Prostate gland (tissue), 2 donors: Measurements from ENCODE around the gene OR52A5. TPM values are rescaled to one million over a fixed set of nuclear protein-coding genes. Genes with fewer than 3 reads are reported as not detected.

Experiments used
- DNase-seq: peaks from one replicate; pipeline ENCODE4 v3.0.0-alpha.2; 2019; ENCODE audit warnings: low spot score
- H3K27ac ChIP-seq, 2 donors: fragments of 200-600 bp; sonication (generic); 2 replicates each; pipeline ENCODE4 v1.5.1; 2017 to 2019
- H3K27me3 ChIP-seq: fragments of 200-600 bp; sonication (generic); replicated peaks from 2 replicates; pipeline ENCODE4 v1.5.1; 2019; ENCODE audit not compliant: insufficient read depth
- H3K36me3 ChIP-seq, 2 donors: fragments of 200-600 bp; sonication (generic); 1 replicate in 1 of 2; 2 replicates in 1 of 2; pipeline versions ENCODE4 v1.5.1 to v1.8.1; 2017 to 2019
- H3K4me1 ChIP-seq: fragments of 200-600 bp; sonication (generic); replicated peaks from 2 replicates; pipeline ENCODE4 v1.5.1; 2019
- H3K4me3 ChIP-seq, 2 donors: fragments of 200-600 bp; sonication (generic); 2 replicates each; pipeline ENCODE4 v1.5.1; 2017 to 2019
- H3K9me3 ChIP-seq: fragments of 200-600 bp; sonication (generic); 2 replicates; pipeline ENCODE4 v1.5.1; 2017
- CTCF ChIP-seq, 4 experiments: fragments of 200-600 bp in 2 of 4; fragments of 450-650 bp in 2 of 4; sonication (generic) in 2 of 4; IDR thresholded peaks; 1 replicate in 3 of 4; 2 replicates in 1 of 4; pipeline ENCODE4 v1.5.1; 2016 to 2019; ENCODE audit warnings: antibody characterized with exemption in 4 of 4, mild to moderate bottlenecking in 2 of 4, moderate library complexity in 2 of 4
- POLR2A ChIP-seq: fragments of 450-650 bp; IDR thresholded peaks from one replicate; pipeline ENCODE4 v1.6.1; 2016; ENCODE audit warnings: antibody characterized with exemption, mild to moderate bottlenecking
- POLR2AphosphoS5 ChIP-seq: sonication (generic); formaldehyde crosslinking; IDR thresholded peaks from one replicate; pipeline ENCODE4 v1.6.1; 2017; ENCODE audit warnings: antibody characterized with exemption
- WGBS: methylation state at CpG from one replicate; pipeline ENCODE4 v1.1.5; 2018; 5-methylcytosine and 5-hydroxymethylcytosine counted together
- intact Hi-C: fragments of 100-400 bp; cut with DNase I; formaldehyde crosslinking; loops from one replicate; pipeline ENCODE4 v1.14.2; 2022
- total RNA-seq, 2 donors: library from RNA; depleted of rRNA; stranded (reverse); fragments of >200 nt; gene quantifications; one replicate each; pipeline ENCODE4 v1.1.0, GENCODE V29; 2016

OR52A5 gene
- total RNA-seq, 2 donors from 2014 or later, result not detected

- Histone ChIP-seq H3K4me3 (no peak overlapping the region), H3K27me3 (no peaks in the 10 kb centered on the region), H3K9me3 (no peaks in the 10 kb centered on the region), H3K36me3 (no peaks in the 10 kb centered on the region), H3K4me1 (no peaks in the 10 kb centered on the region), H3K27ac (no peak overlapping the region)
- no peak for DNase-seq
- WGBS, result 85% methylated on average over 8 of the region's 8 CpGs
- no peak for TF ChIP-seq CTCF (IDR thresholded peaks at IDR 0.05)
- no peak for TF ChIP-seq POLR2A
- TF ChIP-seq POLR2AphosphoS5, result no peak
- intact Hi-C loops, result no loop called here
Measured at GRCh38 chr11:5092821-5093585, 45.2 kb downstream of the OR52A5 start.

- no peak for TF ChIP-seq POLR2AphosphoS5
- DNase-seq, result no peak
- Histone ChIP-seq H3K27ac (no peak overlapping the region), H3K4me1 (no peaks in the 10 kb centered on the region), H3K9me3 (no peaks in the 10 kb centered on the region), H3K36me3 (no peaks in the 10 kb centered on the region), H3K4me3 (no peak overlapping the region), H3K27me3 (no peaks in the 10 kb centered on the region)
- 88% methylated on average over 1 of the region's 1 CpG for WGBS
- intact Hi-C loops, result no loop called here
Measured at GRCh38 chr11:5090668-5091067, 47.5 kb downstream of the OR52A5 start.

GRCh38 chr11:5088556-5088955 is 49.6 kb downstream of the OR52A5 start:
- H3K4me3 ChIP-seq, result no peak overlapping the region
- H3K9me3 ChIP-seq, result no peaks in the 10 kb centered on the region
- no peak for DNase-seq
- H3K27ac ChIP-seq, result no peak overlapping the region
- intact Hi-C loops, result no loop called here
- H3K4me1 ChIP-seq, result no peaks in the 10 kb centered on the region
- TF ChIP-seq POLR2A (no peak), CTCF (IDR thresholded peaks at IDR 0.05) (no peak), POLR2AphosphoS5 (no peak)
- H3K36me3 ChIP-seq, result no peaks in the 10 kb centered on the region
- H3K27me3 ChIP-seq, result no peaks in the 10 kb centered on the region

GRCh38 chr11:5083602-5084001 is 54.6 kb downstream of the OR52A5 start:
- H3K4me1 ChIP-seq, result no peaks in the 10 kb centered on the region
- no peaks in the 10 kb centered on the region for H3K9me3 ChIP-seq
- H3K36me3 ChIP-seq, result no peaks in the 10 kb centered on the region
- intact Hi-C loops, result no loop called here
- no peak overlapping the region for H3K27ac ChIP-seq
- no peaks in the 10 kb centered on the region for H3K27me3 ChIP-seq
- TF ChIP-seq POLR2AphosphoS5 (no peak), CTCF (IDR thresholded peaks at IDR 0.05) (no peak), POLR2A (no peak)
- no peak for DNase-seq
- no peak overlapping the region for H3K4me3 ChIP-seq

- Histone ChIP-seq H3K36me3 (no peaks in the 10 kb centered on the region), H3K9me3 (no peaks in the 10 kb centered on the region), H3K27ac (no peak overlapping the region), H3K27me3 (no peaks in the 10 kb centered on the region), H3K4me1 (no peaks in the 10 kb centered on the region), H3K4me3 (no peak overlapping the region)
- TF ChIP-seq CTCF (IDR thresholded peaks at IDR 0.05), result no peak
- TF ChIP-seq POLR2AphosphoS5, result no peak
- no peak for TF ChIP-seq POLR2A
- 81% methylated on average over 2 of the region's 2 CpGs for WGBS
- no peak for DNase-seq
- intact Hi-C loops, result no loop called here
Measured at GRCh38 chr11:5081405-5081804, 56.8 kb downstream of the OR52A5 start.

Other genes with a start within 250 kb of the OR52A5 start
- gene OR51A7, start 234.6 kb downstream of the OR52A5 start, total RNA-seq, result not detected
- gene OR51G2, start 219.0 kb downstream of the OR52A5 start, total RNA-seq, result not detected
- gene OR51G1, start 214.0 kb downstream of the OR52A5 start, total RNA-seq, result not detected
- not detected for gene OR51A4, start 190.8 kb downstream of the OR52A5 start, total RNA-seq
- not detected for gene OR51A2, start 182.6 kb downstream of the OR52A5 start, total RNA-seq
- not detected for gene OR51L1, start 143.5 kb downstream of the OR52A5 start, total RNA-seq
- gene OR52J3, start 91.8 kb downstream of the OR52A5 start, total RNA-seq, result not detected
- not detected for gene OR52E2, start 78.7 kb downstream of the OR52A5 start, total RNA-seq
- not detected for gene OR52E1, start 68.8 kb downstream of the OR52A5 start, total RNA-seq
- under 1 TPM in 1 of 2 donors, not detected in 1; 0.17 TPM for gene OR52A1, start 16.4 kb upstream of the OR52A5 start, total RNA-seq
- not detected for gene OR51V1, start 62.3 kb upstream of the OR52A5 start, total RNA-seq
- gene HBB, start 88.7 kb upstream of the OR52A5 start, total RNA-seq, result 10 to 100 TPM in 1 of 2 donors, 1 to 10 TPM in 1; 9.5 to 15.7 TPM
- not detected for gene HBD, start 96.1 kb upstream of the OR52A5 start, total RNA-seq
- gene HBG1, start 111.5 kb upstream of the OR52A5 start, total RNA-seq, result not detected
- not detected for gene HBG2, start 116.4 kb upstream of the OR52A5 start, total RNA-seq
- gene HBE1, start 131.6 kb upstream of the OR52A5 start, total RNA-seq, result not detected
- gene OR51B4, start 163.6 kb upstream of the OR52A5 start, total RNA-seq, result not detected
- gene OR51B2, start 185.9 kb upstream of the OR52A5 start, total RNA-seq, result not detected
- gene OR51B5, start 205.2 kb upstream of the OR52A5 start, total RNA-seq, result 1 to 10 TPM in 1 of 2 donors, under 1 TPM in 1; 0.23 to 2.5 TPM
- gene OR51B6, start 213.2 kb upstream of the OR52A5 start, total RNA-seq, result not detected
- under 1 TPM in 1 of 2 donors, not detected in 1; 0.91 TPM for gene OR51M1, start 245.5 kb upstream of the OR52A5 start, total RNA-seq